Osteocyte (in vitro differentiated cells): ENCODE measurements around the gene MBD4. TPM values are rescaled to one million over a fixed set of nuclear protein-coding genes. Genes with fewer than 3 reads are reported as not detected.

Experiments used
- DNase-seq: peaks from one replicate; pipeline ENCODE4 v3.0.0; 2021; ENCODE audit warnings: mixed read lengths; ENCODE audit not compliant: unreplicated experiment; ENCODE audit errors: extremely low spot score
- H3K27ac Mint-ChIP-seq: one replicate; pipeline ENCODE4 v1.8.0; 2021; ENCODE audit warnings: mild to moderate bottlenecking, mixed read lengths; ENCODE audit not compliant: unreplicated experiment
- H3K27me3 Mint-ChIP-seq: one replicate; pipeline ENCODE4 v1.8.0; 2021; ENCODE audit warnings: mixed read lengths; ENCODE audit not compliant: unreplicated experiment
- H3K36me3 Mint-ChIP-seq: one replicate; pipeline ENCODE4 v1.8.0; 2021; ENCODE audit warnings: mixed read lengths; ENCODE audit not compliant: unreplicated experiment
- H3K4me1 Mint-ChIP-seq: one replicate; pipeline ENCODE4 v1.8.0; 2021; ENCODE audit warnings: mixed read lengths; ENCODE audit not compliant: unreplicated experiment
- H3K4me3 Mint-ChIP-seq: one replicate; pipeline ENCODE4 v1.8.0; 2021; ENCODE audit warnings: mild to moderate bottlenecking, moderate library complexity, mixed read lengths; ENCODE audit not compliant: unreplicated experiment
- H3K9me3 Mint-ChIP-seq: one replicate; pipeline ENCODE4 v1.8.0; 2021; ENCODE audit warnings: mixed read lengths; ENCODE audit not compliant: unreplicated experiment
- total RNA-seq: library from RNA; stranded (reverse); gene quantifications from 2 replicates; pipeline ENCODE4 v1.2.1, GENCODE V29; 2021
- TF ChIP-seq, protein P1 (sequence below): fragments of 200-600 bp; sonication (generic); IDR thresholded peaks from 2 replicates; pipeline ENCODE4 v1.5.0; 2021; ENCODE audit warnings: antibody characterized with exemption, mild to moderate bottlenecking, moderate library complexity

Gene MBD4
- total RNA-seq, 1 donor from 2014 or later: 24.2 TPM

DNA sequence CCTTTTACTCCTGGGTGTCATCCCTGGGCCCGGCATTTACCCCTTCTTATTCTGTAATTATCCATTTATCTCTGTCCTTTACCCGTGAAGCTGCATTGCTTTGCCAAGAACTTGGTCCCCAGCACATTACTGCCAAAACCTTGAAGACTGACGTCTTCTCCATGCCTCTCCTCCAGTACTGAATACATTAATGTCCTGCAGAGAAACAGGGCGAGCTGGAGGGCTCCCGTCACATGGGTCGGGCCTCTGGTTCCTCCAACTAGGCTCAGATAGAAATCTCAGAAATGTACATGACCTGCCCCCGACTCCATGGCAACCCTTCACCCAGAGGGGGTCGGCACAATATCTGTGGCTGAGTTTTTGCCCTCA lies 11.8 kb downstream of the MBD4 start:
- peaks cover 12% of the 10 kb centered on the region for H3K4me1 Mint-ChIP-seq
- H3K27ac Mint-ChIP-seq: no peak overlapping the region
- peak overlapping the region; percentile 83 for H3K4me3 Mint-ChIP-seq
- DNase-seq: no peak
- H3K27me3 Mint-ChIP-seq: peaks cover 14% of the 10 kb centered on the region
- H3K36me3 Mint-ChIP-seq: peaks cover 12% of the 10 kb centered on the region
- no peaks in the 10 kb centered on the region for H3K9me3 Mint-ChIP-seq
- TF ChIP-seq, protein P1, sequence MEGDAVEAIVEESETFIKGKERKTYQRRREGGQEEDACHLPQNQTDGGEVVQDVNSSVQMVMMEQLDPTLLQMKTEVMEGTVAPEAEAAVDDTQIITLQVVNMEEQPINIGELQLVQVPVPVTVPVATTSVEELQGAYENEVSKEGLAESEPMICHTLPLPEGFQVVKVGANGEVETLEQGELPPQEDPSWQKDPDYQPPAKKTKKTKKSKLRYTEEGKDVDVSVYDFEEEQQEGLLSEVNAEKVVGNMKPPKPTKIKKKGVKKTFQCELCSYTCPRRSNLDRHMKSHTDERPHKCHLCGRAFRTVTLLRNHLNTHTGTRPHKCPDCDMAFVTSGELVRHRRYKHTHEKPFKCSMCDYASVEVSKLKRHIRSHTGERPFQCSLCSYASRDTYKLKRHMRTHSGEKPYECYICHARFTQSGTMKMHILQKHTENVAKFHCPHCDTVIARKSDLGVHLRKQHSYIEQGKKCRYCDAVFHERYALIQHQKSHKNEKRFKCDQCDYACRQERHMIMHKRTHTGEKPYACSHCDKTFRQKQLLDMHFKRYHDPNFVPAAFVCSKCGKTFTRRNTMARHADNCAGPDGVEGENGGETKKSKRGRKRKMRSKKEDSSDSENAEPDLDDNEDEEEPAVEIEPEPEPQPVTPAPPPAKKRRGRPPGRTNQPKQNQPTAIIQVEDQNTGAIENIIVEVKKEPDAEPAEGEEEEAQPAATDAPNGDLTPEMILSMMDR: no peak

DNA sequence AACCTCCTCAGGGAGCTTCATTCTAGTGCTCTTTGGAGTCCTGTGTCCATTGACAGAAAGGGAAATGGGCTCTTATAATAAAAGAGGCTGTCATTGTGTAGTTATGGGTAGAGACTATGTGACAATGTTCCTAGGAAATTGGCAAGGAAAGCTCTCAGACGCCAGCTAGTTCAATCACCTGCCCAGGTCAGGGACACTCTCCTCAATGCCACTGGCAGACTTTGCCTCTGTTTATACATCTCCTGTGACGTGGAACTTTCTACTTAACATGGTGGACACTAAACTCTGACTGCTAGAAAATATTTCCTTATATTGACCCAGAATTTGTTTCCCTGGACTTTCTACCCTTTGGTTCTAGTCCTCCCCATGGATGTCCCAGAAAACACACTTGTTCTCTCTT lies 14.1 kb downstream of the MBD4 start:
- H3K9me3 Mint-ChIP-seq: no peaks in the 10 kb centered on the region
- H3K27me3 Mint-ChIP-seq: peaks cover 14% of the 10 kb centered on the region
- peaks cover 12% of the 10 kb centered on the region for H3K4me1 Mint-ChIP-seq
- H3K27ac Mint-ChIP-seq: no peak overlapping the region
- H3K36me3 Mint-ChIP-seq: no peaks in the 10 kb centered on the region
- H3K4me3 Mint-ChIP-seq: no peak overlapping the region
- DNase-seq: no peak
- TF ChIP-seq, protein P1: no peak

DNA sequence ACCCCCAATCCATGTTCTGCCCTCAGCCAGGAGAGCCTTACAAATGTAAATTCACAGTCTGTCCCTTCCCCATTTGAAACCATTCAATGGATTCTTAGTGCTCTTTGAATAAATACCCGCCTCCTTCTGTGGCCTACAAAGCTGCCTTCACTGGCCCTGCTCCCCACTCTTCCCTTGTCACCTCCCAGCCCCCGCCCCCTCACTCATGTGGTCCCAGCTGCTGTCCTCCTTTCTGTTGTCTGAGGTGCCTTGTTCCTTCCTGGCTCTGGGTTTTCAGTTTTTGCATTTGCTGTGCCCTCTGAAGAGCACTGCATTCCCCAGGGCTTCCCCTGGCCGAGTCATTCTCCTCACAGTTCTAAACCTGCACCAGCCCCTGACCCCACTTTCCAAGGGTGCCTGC lies 14.5 kb downstream of the MBD4 start:
- no peaks in the 10 kb centered on the region for H3K36me3 Mint-ChIP-seq
- no peak overlapping the region for H3K4me3 Mint-ChIP-seq
- no peak overlapping the region for H3K27ac Mint-ChIP-seq
- H3K4me1 Mint-ChIP-seq: peaks cover 12% of the 10 kb centered on the region
- H3K9me3 Mint-ChIP-seq: no peaks in the 10 kb centered on the region
- TF ChIP-seq, protein P1: no peak
- peak; percentile 60 for DNase-seq
- H3K27me3 Mint-ChIP-seq: peaks cover 14% of the 10 kb centered on the region

DNA sequence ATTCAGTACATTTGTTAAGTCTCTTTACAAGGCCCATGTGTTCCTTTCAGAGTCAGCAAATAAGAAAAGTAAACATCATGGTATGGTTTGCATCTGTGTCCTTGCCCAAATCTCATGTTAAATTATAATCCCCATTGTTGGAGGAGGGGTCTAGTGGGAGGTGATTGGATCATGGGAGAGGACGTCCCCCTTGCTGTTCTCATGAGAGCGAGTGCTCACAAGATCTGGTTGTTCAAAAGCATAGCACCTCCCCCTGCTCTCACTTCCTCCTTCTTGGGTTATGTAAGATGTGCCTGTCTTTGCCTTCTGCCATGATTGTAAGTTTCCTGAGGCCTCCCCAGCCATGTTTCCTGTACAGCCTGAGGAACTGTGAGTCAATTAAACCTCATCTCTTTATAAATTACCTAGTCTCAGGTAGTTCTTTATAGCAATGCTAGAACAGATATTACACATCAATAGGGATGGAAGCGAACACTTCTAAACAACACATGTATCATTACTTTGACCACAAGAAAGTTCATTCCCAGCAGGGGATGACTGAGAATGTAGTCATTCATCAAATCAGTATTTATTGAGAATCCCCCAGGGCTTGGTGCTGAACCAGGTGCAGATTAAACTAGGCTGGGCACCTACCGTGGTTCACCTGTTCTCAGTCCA lies 15.4 kb downstream of the MBD4 start:
- H3K4me1 Mint-ChIP-seq: peaks cover 12% of the 10 kb centered on the region
- TF ChIP-seq, protein P1: no peak
- H3K9me3 Mint-ChIP-seq: no peaks in the 10 kb centered on the region
- no peak for DNase-seq
- no peak overlapping the region for H3K4me3 Mint-ChIP-seq
- peaks cover 14% of the 10 kb centered on the region for H3K27me3 Mint-ChIP-seq
- no peak overlapping the region for H3K27ac Mint-ChIP-seq
- no peaks in the 10 kb centered on the region for H3K36me3 Mint-ChIP-seq

DNA sequence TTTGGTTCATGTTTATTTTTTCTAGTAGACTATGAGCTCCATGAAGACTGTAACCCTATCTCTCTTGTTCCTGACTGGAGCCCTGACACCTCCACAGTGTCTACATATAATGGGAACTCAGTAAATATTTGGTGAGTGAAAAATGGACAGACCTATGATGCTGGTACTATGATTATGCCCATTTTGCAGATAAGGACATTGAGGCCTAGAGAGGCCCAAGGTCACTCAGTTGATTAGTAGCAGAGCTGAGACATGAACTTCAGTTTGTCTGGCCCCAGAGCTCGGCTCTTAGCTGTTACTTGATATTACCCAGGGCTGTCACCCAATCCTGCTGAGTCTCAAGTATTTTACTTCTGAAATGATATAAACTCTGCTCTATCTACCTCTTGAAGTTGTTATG lies 16.9 kb downstream of the MBD4 start:
- Mint-ChIP-seq H3K36me3 (no peaks in the 10 kb centered on the region), H3K27ac (no peak overlapping the region), H3K9me3 (no peaks in the 10 kb centered on the region), H3K4me3 (no peak overlapping the region), H3K4me1 (peaks cover 2% of the 10 kb centered on the region), H3K27me3 (peaks cover 13% of the 10 kb centered on the region)
- TF ChIP-seq, protein P1: no peak
- DNase-seq: no peak
